Activated T-helper 1 cell treated with Interleukin-2 at 50 U/mL for 16 hours (primary cell): Measurements from ENCODE around the gene XRCC4.
"Not testable (repeated sequence)": the region's sequence is repeated elsewhere in the genome, so short reads cannot be mapped to it uniquely, and the experiment has no call there.

Experiments used
- DNase-seq: peaks from one replicate; pipeline ENCODE4 v3.0.0-alpha.2; 2020; ENCODE audit warnings: low read depth

XRCC4 gene

GRCh38 chr5:83118471-83118870 is 41.1 kb downstream of the XRCC4 start:
- DNase-seq = no peak

GRCh38 chr5:83118976-83119375 is 41.6 kb downstream of the XRCC4 start:
- DNase-seq = no peak

- no peak for DNase-seq
Measured at GRCh38 chr5:83124593-83124992, 47.2 kb downstream of the XRCC4 start.

- no peak for DNase-seq
Measured at GRCh38 chr5:83125560-83125959, 48.2 kb downstream of the XRCC4 start.

- DNase-seq = no peak
Measured at GRCh38 chr5:83126501-83126900, 49.2 kb downstream of the XRCC4 start.

- DNase-seq = no peak
Measured at GRCh38 chr5:83133797-83134196, 56.5 kb downstream of the XRCC4 start.

GRCh38 chr5:83142526-83142925 is 65.2 kb downstream of the XRCC4 start:
- DNase-seq = no peak

GRCh38 chr5:83145241-83145640 is 67.9 kb downstream of the XRCC4 start:
- DNase-seq = no peak

GRCh38 chr5:83145882-83146331 is 68.6 kb downstream of the XRCC4 start:
- DNase-seq = no peak

- no peak for DNase-seq
Measured at GRCh38 chr5:83146441-83146840, 69.1 kb downstream of the XRCC4 start.

- DNase-seq = no peak
Measured at GRCh38 chr5:83147593-83147992, 70.2 kb downstream of the XRCC4 start.

GRCh38 chr5:83148370-83148769 is 71.0 kb downstream of the XRCC4 start:
- DNase-seq = no peak

GRCh38 chr5:83149671-83150070 is 72.3 kb downstream of the XRCC4 start:
- DNase-seq = no peak

- DNase-seq = no peak
Measured at GRCh38 chr5:83151821-83152220, 74.5 kb downstream of the XRCC4 start.

- not testable (repeated sequence) for DNase-seq
Measured at GRCh38 chr5:83152996-83153395, 75.6 kb downstream of the XRCC4 start.

- DNase-seq = no peak
Measured at GRCh38 chr5:83156001-83156400, 78.7 kb downstream of the XRCC4 start.

- DNase-seq = no peak
Measured at GRCh38 chr5:83157163-83157562, 79.8 kb downstream of the XRCC4 start.

- no peak for DNase-seq
Measured at GRCh38 chr5:83162601-83163000, 85.3 kb downstream of the XRCC4 start.

- no peak for DNase-seq
Measured at GRCh38 chr5:83167538-83167937, 90.2 kb downstream of the XRCC4 start.

- no peak for DNase-seq
Measured at GRCh38 chr5:83169571-83170337, 92.4 kb downstream of the XRCC4 start.

- no peak for DNase-seq
Measured at GRCh38 chr5:83172011-83172410, 94.7 kb downstream of the XRCC4 start.

- DNase-seq = no peak
Measured at GRCh38 chr5:83172655-83173054, 95.3 kb downstream of the XRCC4 start.

- no peak for DNase-seq
Measured at GRCh38 chr5:83173826-83174225, 96.5 kb downstream of the XRCC4 start.

GRCh38 chr5:83177803-83178202 is 100.5 kb downstream of the XRCC4 start:
- DNase-seq = no peak
